Stomach (tissue), 4 donors: ENCODE results near the gene SYDE1.

ENCODE experiments used
- EP300 ChIP-seq: sonication (generic); formaldehyde crosslinking; IDR thresholded peaks from one replicate; pipeline ENCODE4 v1.6.1; 2017; ENCODE audit warnings: antibody characterized with exemption
- POLR2A ChIP-seq, 4 donors: fragments of 450-650 bp; IDR thresholded peaks; one replicate each; pipeline ENCODE4 v1.6.1; 2016; ENCODE audit warnings: antibody characterized with exemption in 4 of 4, control low read depth in 2 of 4, mild to moderate bottlenecking in 1 of 4, moderate library complexity in 1 of 4
- POLR2AphosphoS5 ChIP-seq, 3 donors: sonication (generic); formaldehyde crosslinking; IDR thresholded peaks; one replicate each; pipeline ENCODE4 v1.6.1; 2016; ENCODE audit warnings: antibody characterized with exemption in 3 of 3
- TF ChIP-seq, protein P1 (sequence below), 7 experiments: fragments of 450-650 bp in 4 of 7; fragments of 200-600 bp in 3 of 7; sonication (generic) in 3 of 7; IDR thresholded peaks; one replicate each; pipeline ENCODE4 v1.5.1; 2016 to 2019; ENCODE audit warnings: antibody characterized with exemption in 7 of 7, control low read depth in 2 of 7, mild to moderate bottlenecking in 1 of 7

DNA sequence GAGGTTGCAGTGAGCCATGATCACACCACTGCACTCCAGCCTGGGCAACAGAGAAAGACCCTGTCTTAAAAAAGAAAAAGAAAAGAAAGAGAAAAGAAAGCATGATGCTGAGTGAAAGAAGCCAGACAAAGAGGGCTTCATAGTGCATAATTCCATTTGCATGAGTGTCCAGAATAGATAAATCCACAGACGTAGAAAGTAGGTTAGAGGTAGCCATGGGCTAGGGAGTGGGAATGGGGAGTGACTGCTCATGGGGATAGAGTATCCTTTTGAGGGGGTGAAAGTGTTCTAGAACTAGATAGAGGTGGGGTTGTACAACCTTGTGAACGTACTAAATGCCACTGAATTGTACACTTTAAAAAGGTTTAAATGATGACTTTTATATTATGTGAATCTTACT is 32.8 kb upstream of the SYDE1 start:
- TF ChIP-seq, protein P1, sequence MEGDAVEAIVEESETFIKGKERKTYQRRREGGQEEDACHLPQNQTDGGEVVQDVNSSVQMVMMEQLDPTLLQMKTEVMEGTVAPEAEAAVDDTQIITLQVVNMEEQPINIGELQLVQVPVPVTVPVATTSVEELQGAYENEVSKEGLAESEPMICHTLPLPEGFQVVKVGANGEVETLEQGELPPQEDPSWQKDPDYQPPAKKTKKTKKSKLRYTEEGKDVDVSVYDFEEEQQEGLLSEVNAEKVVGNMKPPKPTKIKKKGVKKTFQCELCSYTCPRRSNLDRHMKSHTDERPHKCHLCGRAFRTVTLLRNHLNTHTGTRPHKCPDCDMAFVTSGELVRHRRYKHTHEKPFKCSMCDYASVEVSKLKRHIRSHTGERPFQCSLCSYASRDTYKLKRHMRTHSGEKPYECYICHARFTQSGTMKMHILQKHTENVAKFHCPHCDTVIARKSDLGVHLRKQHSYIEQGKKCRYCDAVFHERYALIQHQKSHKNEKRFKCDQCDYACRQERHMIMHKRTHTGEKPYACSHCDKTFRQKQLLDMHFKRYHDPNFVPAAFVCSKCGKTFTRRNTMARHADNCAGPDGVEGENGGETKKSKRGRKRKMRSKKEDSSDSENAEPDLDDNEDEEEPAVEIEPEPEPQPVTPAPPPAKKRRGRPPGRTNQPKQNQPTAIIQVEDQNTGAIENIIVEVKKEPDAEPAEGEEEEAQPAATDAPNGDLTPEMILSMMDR (IDR thresholded peaks at IDR 0.05) = no peak
- TF ChIP-seq POLR2A (IDR thresholded peaks at IDR 0.05) (no peak), POLR2AphosphoS5 (IDR thresholded peaks at IDR 0.05) (no peak), EP300 (no peak)
